IPS DF 6.9 (cell line): ENCODE results near the gene KAZN.

Experiments used
- DNase-seq: peaks from one replicate; pipeline ENCODE4 v3.0.0-alpha.2; 2013; ENCODE audit warnings: low read depth, low spot score
- H3K27ac ChIP-seq: one replicate; pipeline ENCODE4 v1.5.1; 2013; ENCODE audit warnings: low read length, control low read depth
- H3K27me3 ChIP-seq: 2 replicates; pipeline ENCODE4 v1.6.1; 2013; ENCODE audit warnings: mild to moderate bottlenecking, low read length; ENCODE audit not compliant: control insufficient read depth, insufficient read depth
- H3K36me3 ChIP-seq: 2 replicates; pipeline ENCODE4 v1.6.1; 2013; ENCODE audit warnings: low read length; ENCODE audit not compliant: control insufficient read depth, insufficient read depth
- H3K4me1 ChIP-seq: 2 replicates; pipeline ENCODE4 v1.6.1; 2013; ENCODE audit warnings: low read length; ENCODE audit not compliant: control insufficient read depth, insufficient read depth
- H3K4me3 ChIP-seq: 2 replicates; pipeline ENCODE4 v1.5.1; 2013; ENCODE audit warnings: mild to moderate bottlenecking, low read length
- H3K9me3 ChIP-seq: 2 replicates; pipeline ENCODE4 v1.6.1; 2013; ENCODE audit warnings: low read length, inconsistent platforms; ENCODE audit not compliant: control insufficient read depth, insufficient read depth
- WGBS: extraction: QIAGEN DNeasy Blood & Tissue Kit; methylation state at CpG from one replicate; pipeline ENCODE4 v1.1.7; 2013; ENCODE audit warnings: mixed read lengths, missing lambda C conversion rate; ENCODE audit not compliant: insufficient read length, insufficient coverage; 5-methylcytosine and 5-hydroxymethylcytosine counted together

KAZN gene

GRCh38 chr1:15160626-15161025, 562.1 kb downstream of the KAZN start:
- H3K4me3 ChIP-seq = no peak overlapping the region
- WGBS = no CpG with 5 or more reads among the region's 8 CpGs
- H3K9me3 ChIP-seq = no peaks in the 10 kb centered on the region
- H3K27me3 ChIP-seq = no peaks in the 10 kb centered on the region
- H3K4me1 ChIP-seq = no peaks in the 10 kb centered on the region
- no peak for DNase-seq
- no peaks in the 10 kb centered on the region for H3K36me3 ChIP-seq
- H3K27ac ChIP-seq = no peak overlapping the region

GRCh38 chr1:15167386-15167785, 568.9 kb downstream of the KAZN start:
- no peak overlapping the region for H3K27ac ChIP-seq
- WGBS = no CpG with 5 or more reads among the region's 3 CpGs
- no peak for DNase-seq
- no peaks in the 10 kb centered on the region for H3K9me3 ChIP-seq
- H3K36me3 ChIP-seq = no peaks in the 10 kb centered on the region
- no peaks in the 10 kb centered on the region for H3K27me3 ChIP-seq
- no peak overlapping the region for H3K4me3 ChIP-seq
- no peaks in the 10 kb centered on the region for H3K4me1 ChIP-seq
